Osteocyte (in vitro differentiated cells): ENCODE results near the gene TEN1. TPM values are rescaled to one million over a fixed set of nuclear protein-coding genes. Genes with fewer than 3 reads are reported as not detected.

Experiments
- DNase-seq: peaks from one replicate; pipeline ENCODE4 v3.0.0; 2021; ENCODE audit warnings: mixed read lengths; ENCODE audit not compliant: unreplicated experiment; ENCODE audit errors: extremely low spot score
- H3K27ac Mint-ChIP-seq: one replicate; pipeline ENCODE4 v1.8.0; 2021; ENCODE audit warnings: mild to moderate bottlenecking, mixed read lengths; ENCODE audit not compliant: unreplicated experiment
- H3K27me3 Mint-ChIP-seq: one replicate; pipeline ENCODE4 v1.8.0; 2021; ENCODE audit warnings: mixed read lengths; ENCODE audit not compliant: unreplicated experiment
- H3K36me3 Mint-ChIP-seq: one replicate; pipeline ENCODE4 v1.8.0; 2021; ENCODE audit warnings: mixed read lengths; ENCODE audit not compliant: unreplicated experiment
- H3K4me1 Mint-ChIP-seq: one replicate; pipeline ENCODE4 v1.8.0; 2021; ENCODE audit warnings: mixed read lengths; ENCODE audit not compliant: unreplicated experiment
- H3K4me3 Mint-ChIP-seq: one replicate; pipeline ENCODE4 v1.8.0; 2021; ENCODE audit warnings: mild to moderate bottlenecking, moderate library complexity, mixed read lengths; ENCODE audit not compliant: unreplicated experiment
- H3K9me3 Mint-ChIP-seq: one replicate; pipeline ENCODE4 v1.8.0; 2021; ENCODE audit warnings: mixed read lengths; ENCODE audit not compliant: unreplicated experiment
- CTCF ChIP-seq: fragments of 200-600 bp; sonication (generic); IDR thresholded peaks from 2 replicates; pipeline ENCODE4 v1.5.0; 2021; ENCODE audit warnings: antibody characterized with exemption, mild to moderate bottlenecking, moderate library complexity
- long read RNA-seq: library from polyadenylated mRNA; unstranded; transcript quantifications from one replicate; pipeline ENCODE4 v2.0.0, GENCODE V29; 2021
- total RNA-seq: library from RNA; stranded (reverse); gene quantifications from 2 replicates; pipeline ENCODE4 v1.2.1, GENCODE V29; 2021

The TEN1 gene
- 23.7 and 25.2 TPM in 2 replicates for total RNA-seq
- long read RNA-seq, transcript TEN1-201 (4 exons, 994 nt) = major isoform, 14 of 17 reads
- long read RNA-seq, partial matches to known transcripts = 0 of 17 reads
- long read RNA-seq, other reads (novel, unspliced or antisense) = 3 of 17 reads

DNA sequence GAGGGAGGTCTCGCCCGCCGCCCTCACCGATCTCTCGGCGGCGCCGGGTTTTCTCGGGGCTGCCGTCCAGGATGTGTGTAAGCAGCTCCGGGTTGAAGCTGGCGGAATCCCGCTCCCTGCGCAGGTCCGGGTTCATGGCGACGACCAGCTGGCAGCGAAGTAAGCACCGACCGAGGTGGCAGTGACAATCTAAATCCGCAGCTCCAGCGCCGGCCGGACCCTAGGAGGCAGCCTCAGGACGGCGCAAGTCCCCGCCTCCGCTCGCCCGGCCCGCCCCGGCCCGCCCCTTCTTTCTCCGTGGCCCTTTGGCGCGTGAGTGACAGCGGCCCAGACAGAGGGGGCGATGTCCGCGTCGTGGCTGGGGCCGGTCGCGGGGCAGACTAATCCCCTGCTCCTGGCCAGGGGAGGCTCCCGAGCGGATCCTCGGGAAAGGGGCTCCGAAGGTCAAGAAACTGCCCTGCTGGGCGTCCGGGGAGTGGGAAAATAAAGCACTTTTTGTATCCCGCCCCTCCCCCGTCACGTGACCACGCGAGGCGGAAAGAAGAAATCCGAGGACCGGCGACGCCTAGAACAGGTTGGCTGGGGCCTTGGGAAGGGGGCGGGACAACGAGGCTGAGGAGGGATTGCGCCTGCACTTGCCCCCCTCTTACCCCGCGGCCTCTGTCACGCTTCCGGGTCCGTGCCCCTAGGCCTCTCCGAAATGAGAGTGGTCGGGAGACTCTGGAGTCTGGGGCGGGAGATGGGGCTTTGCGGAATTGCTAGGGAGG, at the start of gene TEN1, which contains the start of gene ACOX1:
TEN1 (plus strand) TSS at position 303 of the 767 bp plus-strand sequence. CDS start 6,953 bp downstream, outside the sequence.
ACOX1 (minus strand) TSS at position 229 of the 767 bp plus-strand sequence; CDS start at position 136, 93 bp downstream.
- H3K36me3 Mint-ChIP-seq = peaks cover 1% of the 10 kb centered on the region
- peak within 1 kb of the TSS; percentile 94 for H3K4me3 Mint-ChIP-seq
- H3K27me3 Mint-ChIP-seq = no peaks in the 10 kb centered on the region
- peak; percentile 50 for TF ChIP-seq CTCF
- peak; percentile 98 for DNase-seq
- peak within 1 kb of the TSS; percentile 100 for H3K27ac Mint-ChIP-seq
- peaks cover 59% of the 10 kb centered on the region for H3K4me1 Mint-ChIP-seq
- H3K9me3 Mint-ChIP-seq = no peaks in the 10 kb centered on the region

DNA sequence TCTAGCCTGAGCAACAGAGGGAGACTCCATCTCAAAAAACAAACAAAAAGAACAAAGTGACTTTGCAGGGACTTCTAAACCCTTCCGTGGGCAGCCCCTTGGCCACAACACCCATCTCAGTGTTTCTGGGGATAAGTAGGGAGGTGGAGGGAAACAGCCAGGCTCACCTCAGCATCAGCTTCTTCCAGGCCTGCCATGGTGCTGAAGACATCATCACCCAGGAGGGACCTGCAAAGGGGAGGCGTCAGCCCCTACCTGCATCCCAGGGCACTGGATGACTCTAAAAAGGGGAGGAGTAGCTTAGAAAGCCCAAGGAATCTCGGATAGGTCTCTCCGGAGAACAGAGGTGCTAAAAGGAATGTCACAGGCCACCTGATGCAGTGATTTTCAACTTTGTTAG, 48.0 kb upstream of the TEN1 start:
- H3K9me3 Mint-ChIP-seq = no peaks in the 10 kb centered on the region
- H3K4me1 Mint-ChIP-seq = no peaks in the 10 kb centered on the region
- no peak for TF ChIP-seq CTCF
- no peak overlapping the region for H3K4me3 Mint-ChIP-seq
- DNase-seq = no peak
- peaks cover 3% of the 10 kb centered on the region for H3K36me3 Mint-ChIP-seq
- no peak overlapping the region for H3K27ac Mint-ChIP-seq
- no peaks in the 10 kb centered on the region for H3K27me3 Mint-ChIP-seq

GRCh38 chr17:75932852-75933251, 46.2 kb upstream of the TEN1 start:
- no peak overlapping the region for H3K27ac Mint-ChIP-seq
- no peak for TF ChIP-seq CTCF
- no peak overlapping the region for H3K4me3 Mint-ChIP-seq
- H3K9me3 Mint-ChIP-seq = no peaks in the 10 kb centered on the region
- DNase-seq = no peak
- H3K27me3 Mint-ChIP-seq = no peaks in the 10 kb centered on the region
- no peaks in the 10 kb centered on the region for H3K36me3 Mint-ChIP-seq
- H3K4me1 Mint-ChIP-seq = no peaks in the 10 kb centered on the region

- H3K4me3 Mint-ChIP-seq = no peak overlapping the region
- no peaks in the 10 kb centered on the region for H3K27me3 Mint-ChIP-seq
- no peak for DNase-seq
- no peaks in the 10 kb centered on the region for H3K4me1 Mint-ChIP-seq
- no peaks in the 10 kb centered on the region for H3K9me3 Mint-ChIP-seq
- H3K27ac Mint-ChIP-seq = no peak overlapping the region
- no peak for TF ChIP-seq CTCF
- H3K36me3 Mint-ChIP-seq = no peaks in the 10 kb centered on the region
These were observed 45.2 kb upstream of the TEN1 start for GRCh38 chr17:75933808-75934207.

DNA sequence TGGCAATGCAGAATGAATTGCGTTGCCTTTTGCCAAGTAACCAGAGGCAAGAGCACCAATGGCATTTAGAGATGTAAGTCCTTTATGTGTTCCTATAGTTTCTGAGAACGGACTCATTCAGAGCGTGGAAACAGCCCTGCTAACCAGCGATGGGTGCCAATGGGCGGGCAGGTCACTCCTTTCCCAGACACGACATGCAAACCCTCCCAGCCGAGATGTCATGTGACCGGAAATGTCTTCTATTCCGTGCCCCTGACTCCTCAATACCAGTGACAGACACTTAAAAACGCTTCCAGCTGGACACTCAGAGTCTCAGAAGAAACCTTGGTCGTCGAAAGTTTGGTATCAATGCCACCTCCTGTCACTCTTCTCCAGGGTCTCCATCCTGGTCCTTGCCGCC, 41.4 kb upstream of the TEN1 start:
- DNase-seq = no peak
- no peaks in the 10 kb centered on the region for H3K9me3 Mint-ChIP-seq
- H3K4me1 Mint-ChIP-seq = peaks cover 14% of the 10 kb centered on the region
- no peak overlapping the region for H3K27ac Mint-ChIP-seq
- H3K4me3 Mint-ChIP-seq = no peak overlapping the region
- H3K27me3 Mint-ChIP-seq = no peaks in the 10 kb centered on the region
- no peak for TF ChIP-seq CTCF
- H3K36me3 Mint-ChIP-seq = no peaks in the 10 kb centered on the region
